HG03159 (cell line): ENCODE data around the gene NKAIN2.

Source experiments
- ATAC-seq: cut with Tn5 transposase; IDR thresholded peaks from one replicate; pipeline ENCODE4 v1.9.1; 2021; ENCODE audit warnings: mild to moderate bottlenecking, moderate library complexity; ENCODE audit not compliant: unreplicated experiment

The NKAIN2 gene

GRCh38 chr6:124073820-124074587 lies 270.3 kb downstream of the NKAIN2 start:
- ATAC-seq: no peak

- ATAC-seq: no peak
These were observed 270.9 kb downstream of the NKAIN2 start for GRCh38 chr6:124074606-124075005.

DNA sequence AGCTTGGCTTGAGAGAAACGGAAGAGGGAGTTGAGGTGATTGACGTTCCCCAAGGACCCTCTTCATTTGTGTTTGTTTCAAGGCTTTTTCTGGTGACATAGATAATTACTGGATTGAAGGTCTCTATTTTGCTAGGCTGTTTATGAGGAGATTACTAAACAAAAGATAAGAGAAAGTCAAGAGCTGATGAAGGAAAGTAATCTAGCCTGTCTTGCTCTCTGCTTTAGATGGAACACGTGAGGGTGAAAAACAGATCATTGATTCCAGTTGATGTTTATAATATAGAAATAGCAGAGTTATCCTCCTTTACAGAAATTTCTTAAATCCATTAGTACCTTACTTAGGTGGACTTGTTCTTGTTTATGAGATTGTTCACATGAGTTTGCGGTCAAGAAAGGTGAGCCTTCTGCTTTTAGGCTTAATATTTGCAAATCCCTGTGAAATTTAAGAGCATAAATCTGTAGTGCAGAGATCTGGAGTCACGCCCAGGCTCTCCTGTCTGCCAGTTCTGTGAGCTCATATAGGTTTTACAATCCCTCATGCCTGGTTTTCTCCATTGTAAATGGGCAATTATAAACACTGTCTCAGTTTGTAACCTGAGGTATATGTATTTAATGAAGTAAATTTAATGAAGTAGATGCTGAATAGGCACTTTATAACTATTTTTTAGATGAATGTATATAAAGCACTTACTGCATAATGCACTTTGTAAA lies 272.8 kb downstream of the NKAIN2 start:
- ATAC-seq: no peak

- ATAC-seq: no peak
These were observed 274.5 kb downstream of the NKAIN2 start for GRCh38 chr6:124078169-124078568.

GRCh38 chr6:124080483-124080882 lies 276.8 kb downstream of the NKAIN2 start:
- no peak for ATAC-seq

DNA sequence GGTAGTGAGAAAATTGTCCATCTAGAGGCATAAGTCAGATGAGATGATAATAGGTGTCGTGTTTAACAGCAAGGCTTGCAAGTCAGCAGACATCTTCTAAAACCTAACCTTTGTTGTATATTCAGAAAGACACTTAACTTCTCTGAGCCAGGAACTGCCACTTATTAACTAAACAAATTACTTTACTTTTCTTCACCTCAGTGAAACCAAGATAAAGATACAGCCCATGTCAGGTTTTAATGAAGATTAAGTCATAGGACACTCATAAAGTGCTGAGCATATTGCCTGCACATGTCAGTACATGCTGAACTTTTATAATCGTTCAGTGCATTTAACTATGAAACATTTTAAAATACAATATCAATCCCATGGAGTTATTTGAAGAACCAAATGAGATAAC lies 286.8 kb downstream of the NKAIN2 start:
- no peak for ATAC-seq

GRCh38 chr6:124099520-124099919 lies 295.9 kb downstream of the NKAIN2 start:
- ATAC-seq: no peak

DNA sequence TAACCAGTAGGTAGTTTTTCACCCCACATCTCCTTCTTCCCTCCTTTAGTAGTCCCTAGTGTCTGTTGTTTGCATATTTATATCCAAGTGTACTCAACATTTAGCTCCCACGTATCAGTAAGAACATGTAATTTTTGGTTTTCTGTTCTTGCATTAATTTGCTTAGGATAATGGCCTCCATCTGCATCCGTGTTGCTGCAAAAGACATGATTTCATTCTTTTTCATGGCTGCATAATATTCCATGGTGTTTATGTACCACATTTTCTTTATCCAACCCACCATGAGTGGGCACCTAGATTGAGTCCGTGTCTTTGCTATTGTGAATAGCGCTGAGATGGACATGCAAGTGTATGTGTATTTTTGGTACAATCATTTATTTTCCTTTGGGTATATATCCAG lies 306.8 kb downstream of the NKAIN2 start:
- ATAC-seq: no peak

- no peak for ATAC-seq
These were observed 315.9 kb downstream of the NKAIN2 start for GRCh38 chr6:124119596-124119995.

GRCh38 chr6:124123617-124124209 lies 320.0 kb downstream of the NKAIN2 start:
- ATAC-seq: no peak

- ATAC-seq: no peak
These were observed 327.6 kb downstream of the NKAIN2 start for GRCh38 chr6:124131259-124131658.

- ATAC-seq: no peak
These were observed 328.1 kb downstream of the NKAIN2 start for GRCh38 chr6:124131779-124132178.

GRCh38 chr6:124132256-124132655 lies 328.6 kb downstream of the NKAIN2 start:
- no peak for ATAC-seq

DNA sequence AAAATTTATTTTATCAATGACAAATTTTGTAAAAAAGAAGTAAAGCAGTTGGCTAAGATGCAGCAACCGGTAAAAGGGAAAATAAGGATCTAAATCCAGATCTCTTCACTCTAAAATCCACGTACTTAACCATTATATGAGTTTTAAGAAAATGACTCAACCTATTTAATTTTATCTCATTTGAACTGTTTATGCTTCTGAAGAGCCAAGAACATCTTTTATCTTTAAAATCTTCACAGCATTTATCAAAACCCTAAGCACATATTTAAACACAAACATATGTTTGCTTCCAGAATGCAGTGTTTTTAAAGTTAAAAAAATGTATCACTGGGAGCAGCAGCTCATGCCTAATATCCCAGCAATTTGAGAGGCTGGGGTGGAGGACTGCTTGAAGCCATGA lies 339.2 kb downstream of the NKAIN2 start:
- no peak for ATAC-seq

GRCh38 chr6:124143435-124143834 lies 339.8 kb downstream of the NKAIN2 start:
- no peak for ATAC-seq

DNA sequence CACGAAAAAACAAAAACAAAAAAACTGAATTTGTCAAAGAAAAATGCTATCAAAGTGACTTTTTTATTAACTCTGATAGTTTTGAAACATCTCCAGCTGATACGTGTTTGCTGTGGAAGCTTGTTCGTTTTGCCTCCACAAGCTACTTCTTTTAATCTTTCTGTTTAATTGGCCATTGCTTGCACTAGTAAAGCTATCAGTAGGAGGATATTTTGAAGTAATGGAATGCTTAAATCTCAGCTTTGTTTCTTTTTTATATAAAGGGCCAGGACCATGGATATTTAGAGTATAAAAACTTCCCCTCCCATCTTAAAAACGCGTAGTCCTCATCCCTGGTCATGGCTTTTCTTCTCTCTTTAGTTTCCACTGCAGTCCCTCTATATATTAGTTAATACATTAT lies 344.0 kb downstream of the NKAIN2 start:
- no peak for ATAC-seq

DNA sequence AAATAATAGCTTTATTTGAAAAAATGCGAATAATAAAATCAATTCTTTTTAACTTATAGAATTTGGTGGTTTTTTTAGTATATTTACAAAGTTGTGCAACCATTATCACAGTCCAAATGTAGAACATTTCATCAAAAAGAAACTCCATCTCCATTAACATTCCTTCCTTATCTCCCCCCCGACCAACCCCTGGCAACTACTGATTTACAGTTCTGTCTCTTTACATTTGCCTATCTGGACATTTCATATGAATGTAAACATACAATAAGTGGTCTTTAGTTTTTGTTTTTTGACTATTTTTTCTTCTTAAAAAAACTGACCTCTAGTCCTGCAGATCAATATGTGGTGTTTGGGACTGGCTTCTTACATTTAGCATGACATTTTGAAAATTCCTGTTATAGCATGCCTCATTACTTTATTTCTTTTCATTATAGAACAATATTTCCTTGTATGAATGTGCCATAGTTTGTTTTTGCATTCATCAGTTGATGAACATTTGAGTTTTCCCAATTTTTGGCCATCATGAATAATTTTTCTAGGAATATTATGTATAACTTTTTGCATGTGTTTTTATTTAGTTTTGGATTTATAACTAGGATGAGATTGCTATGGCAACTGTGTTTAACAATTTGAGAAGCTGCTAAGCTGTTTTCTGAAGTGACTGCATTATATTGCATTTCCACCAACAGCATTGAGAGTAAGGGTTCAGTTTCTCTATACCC lies 344.7 kb downstream of the NKAIN2 start:
- no peak for ATAC-seq

DNA sequence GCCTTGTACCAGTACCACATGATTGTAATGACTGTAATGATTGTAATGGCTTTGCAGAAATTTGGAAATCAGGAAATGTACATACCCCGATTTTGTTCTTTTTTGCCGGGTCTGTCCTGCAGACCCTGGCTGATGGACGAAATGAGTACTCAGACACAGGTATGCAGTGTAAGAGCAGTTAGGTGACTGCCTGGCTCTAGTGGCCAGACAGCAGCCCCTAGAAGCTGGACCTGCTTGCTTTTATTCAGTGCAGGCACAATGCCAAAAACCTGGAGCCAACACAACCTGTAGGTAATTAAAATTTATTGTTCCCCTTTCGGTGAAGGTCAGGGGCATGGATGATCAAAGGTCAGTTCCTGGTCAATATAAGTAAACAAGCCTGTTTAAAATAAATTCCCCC lies 346.0 kb downstream of the NKAIN2 start:
- no peak for ATAC-seq

DNA sequence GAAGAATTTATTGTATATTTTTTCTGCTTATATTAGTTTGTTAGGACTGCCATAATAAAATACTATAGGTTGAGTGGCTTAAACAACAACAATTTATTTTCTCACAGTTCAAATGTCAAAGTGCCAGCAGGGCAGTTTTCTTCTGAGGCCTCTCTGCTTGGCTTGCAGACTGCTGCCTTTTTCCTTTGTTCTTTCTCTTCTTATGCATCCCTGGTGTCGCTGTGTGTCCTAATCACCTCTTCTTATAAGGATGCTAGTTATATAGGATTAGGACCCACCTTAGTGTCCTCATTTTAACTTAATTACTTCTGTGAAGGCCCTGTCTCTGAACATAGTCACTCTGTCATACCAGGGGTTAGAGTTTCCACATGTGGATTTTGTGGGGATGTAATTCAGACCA lies 354.4 kb downstream of the NKAIN2 start:
- no peak for ATAC-seq

- ATAC-seq: no peak
These were observed 360.0 kb downstream of the NKAIN2 start for GRCh38 chr6:124163676-124164075.

GRCh38 chr6:124164343-124164742 lies 360.7 kb downstream of the NKAIN2 start:
- ATAC-seq: no peak
